NCI-H187 treated with DMSO at 0.1 percent for 48 hours (cell line): Measurements from ENCODE around the gene BCAR3.

Source experiments
- DNase-seq: peaks from one replicate; lab custom pipeline; 2025; lab: John Stamatoyannopoulos, UW

BCAR3 gene

GRCh38 chr1:93615582-93616150 is 66.0 kb downstream of the BCAR3 start:
- no peak for DNase-seq

GRCh38 chr1:93614986-93615581 is 66.6 kb downstream of the BCAR3 start:
- no peak for DNase-seq

- no peak for DNase-seq
These were observed 67.1 kb downstream of the BCAR3 start for GRCh38 chr1:93614541-93614940.

GRCh38 chr1:93613898-93614297 is 67.7 kb downstream of the BCAR3 start:
- DNase-seq, result no peak

GRCh38 chr1:93612510-93612909 is 69.1 kb downstream of the BCAR3 start:
- DNase-seq, result no peak

- DNase-seq, result no peak
These were observed 70.0 kb downstream of the BCAR3 start for GRCh38 chr1:93611668-93612067.

GRCh38 chr1:93609536-93609935 is 72.1 kb downstream of the BCAR3 start:
- DNase-seq, result no peak

- no peak for DNase-seq
These were observed 73.2 kb downstream of the BCAR3 start for GRCh38 chr1:93608187-93609109.

- no peak for DNase-seq
These were observed 73.8 kb downstream of the BCAR3 start for GRCh38 chr1:93607814-93608186.

GRCh38 chr1:93605812-93606512 is 75.7 kb downstream of the BCAR3 start:
- no peak for DNase-seq

GRCh38 chr1:93605026-93605568 is 76.5 kb downstream of the BCAR3 start:
- no peak for DNase-seq

- no peak for DNase-seq
These were observed 77.2 kb downstream of the BCAR3 start for GRCh38 chr1:93604411-93604810.

GRCh38 chr1:93603601-93604000 is 78.0 kb downstream of the BCAR3 start:
- DNase-seq, result no peak

- no peak for DNase-seq
These were observed 78.5 kb downstream of the BCAR3 start for GRCh38 chr1:93603106-93603505.

GRCh38 chr1:93602101-93602500 is 79.5 kb downstream of the BCAR3 start:
- no peak for DNase-seq

GRCh38 chr1:93601686-93602085 is 80.0 kb downstream of the BCAR3 start:
- no peak for DNase-seq

GRCh38 chr1:93600663-93601062 is 81.0 kb downstream of the BCAR3 start:
- DNase-seq, result no peak

GRCh38 chr1:93599479-93599878 is 82.2 kb downstream of the BCAR3 start:
- no peak for DNase-seq

- no peak for DNase-seq
These were observed 82.7 kb downstream of the BCAR3 start for GRCh38 chr1:93598861-93599439.

GRCh38 chr1:93598396-93598795 is 83.2 kb downstream of the BCAR3 start:
- no peak for DNase-seq

- DNase-seq, result no peak
These were observed 83.9 kb downstream of the BCAR3 start for GRCh38 chr1:93597709-93598108.
